Mesodermal cell (in vitro differentiated cells): ENCODE results near the gene MYL6B. TPM values are rescaled to one million over a fixed set of nuclear protein-coding genes. Genes with fewer than 3 reads are reported as not detected.

ENCODE experiments used
- H3K27ac ChIP-seq: 2 replicates; pipeline ENCODE4 v1.7.0; 2013; ENCODE audit warnings: mild to moderate bottlenecking, low read depth, low read length, moderate library complexity; ENCODE audit not compliant: severe bottlenecking
- H3K36me3 ChIP-seq: 2 replicates; pipeline ENCODE4 v1.7.1; 2013; ENCODE audit warnings: mild to moderate bottlenecking, low read length, moderate library complexity; ENCODE audit not compliant: control insufficient read depth, insufficient read depth
- H3K4me1 ChIP-seq: one replicate; pipeline ENCODE4 v1.7.1; 2013; ENCODE audit warnings: mild to moderate bottlenecking, low read length; ENCODE audit not compliant: insufficient read depth, control insufficient read depth, poor library complexity, severe bottlenecking
- H3K4me3 ChIP-seq: 2 replicates; pipeline ENCODE4 v1.7.0; 2013; ENCODE audit warnings: low read length, control low read depth, mild to moderate bottlenecking; ENCODE audit not compliant: insufficient read depth, poor library complexity, severe bottlenecking; ENCODE audit errors: extremely low read depth
- H3K9me3 ChIP-seq: 2 replicates; pipeline ENCODE4 v1.7.1; 2013; ENCODE audit warnings: mild to moderate bottlenecking, low read length, moderate library complexity; ENCODE audit not compliant: control insufficient read depth
- WGBS, 2 experiments: methylation state at CpG; one replicate each; pipeline ENCODE4 v1.1.5; 2013; ENCODE audit warnings: missing lambda C conversion rate in 2 of 2; ENCODE audit not compliant: insufficient coverage in 2 of 2; 5-methylcytosine and 5-hydroxymethylcytosine counted together
- polyA plus RNA-seq, 2 experiments: library from polyadenylated mRNA; stranded (reverse); fragments of 50-300 nt; gene quantifications; one replicate each; pipeline ENCODE4 v1.2.3, GENCODE V29; 2013

Gene MYL6B
- 154 TPM for polyA plus RNA-seq (2013, experiment 1 of 2)
- polyA plus RNA-seq (2013, experiment 2 of 2), result 131 TPM

- 0% methylated on average over 8 to 18 of the region's 37 CpGs for WGBS, 2 experiments
- Histone ChIP-seq H3K4me3 (peak within 1 kb of the TSS; percentile 79), H3K9me3 (no peaks in the 10 kb centered on the region), H3K4me1 (peaks cover 17% of the 10 kb centered on the region), H3K27ac (peak within 1 kb of the TSS; percentile 89), H3K36me3 (peaks cover 25% of the 10 kb centered on the region)
These were observed at the start of gene MYL6B for GRCh38 chr12:56152132-56152755. Gene MYL6B, plus strand, starts transcription at chr12:56152587. Its CDS starts 1,332 bp downstream, at chr12:56153919.

GRCh38 chr12:56102683-56103065 lies 49.7 kb upstream of the MYL6B start:
- H3K9me3 ChIP-seq, result no peaks in the 10 kb centered on the region
- peaks cover 23% of the 10 kb centered on the region for H3K36me3 ChIP-seq
- no CpG with 5 or more reads among the region's 1 CpG for WGBS, 2 experiments
- H3K27ac ChIP-seq, result no peak overlapping the region
- no peak overlapping the region for H3K4me3 ChIP-seq
- peaks cover 10% of the 10 kb centered on the region for H3K4me1 ChIP-seq

- no peaks in the 10 kb centered on the region for H3K9me3 ChIP-seq
- 90 to 93% methylated on average over 3 to 5 of the region's 6 CpGs for WGBS, 2 experiments
- H3K4me1 ChIP-seq, result peaks cover 10% of the 10 kb centered on the region
- peaks cover 29% of the 10 kb centered on the region for H3K36me3 ChIP-seq
- H3K27ac ChIP-seq, result no peak overlapping the region
- H3K4me3 ChIP-seq, result peak overlapping the region; percentile 99
These were observed 49.2 kb upstream of the MYL6B start for GRCh38 chr12:56103066-56103711.

GRCh38 chr12:56103823-56104108 lies 48.6 kb upstream of the MYL6B start:
- H3K9me3 ChIP-seq, result no peaks in the 10 kb centered on the region
- H3K27ac ChIP-seq, result peak overlapping the region; percentile 61
- H3K4me3 ChIP-seq, result peak overlapping the region; percentile 99
- peaks cover 34% of the 10 kb centered on the region for H3K36me3 ChIP-seq
- WGBS, 2 experiments, result 10 to 13% methylated on average over 5 to 7 of the region's 8 CpGs
- H3K4me1 ChIP-seq, result peaks cover 10% of the 10 kb centered on the region

- WGBS, 2 experiments, result 0% methylated on average over 43 to 46 of the region's 60 CpGs
- no peaks in the 10 kb centered on the region for H3K9me3 ChIP-seq
- peaks cover 39% of the 10 kb centered on the region for H3K36me3 ChIP-seq
- H3K4me3 ChIP-seq, result peak within 1 kb of the TSS; percentile 99
- peak within 1 kb of the TSS; percentile 74 for H3K27ac ChIP-seq
- H3K4me1 ChIP-seq, result peaks cover 10% of the 10 kb centered on the region
These were observed 48.1 kb upstream of the MYL6B start, which contains the start of gene PA2G4 for GRCh38 chr12:56104109-56104814. Gene PA2G4, plus strand, starts transcription at chr12:56104559. Its CDS starts 179 bp downstream, at chr12:56104738.

- Histone ChIP-seq H3K9me3 (no peaks in the 10 kb centered on the region), H3K4me3 (peak overlapping the region; percentile 99), H3K36me3 (peaks cover 43% of the 10 kb centered on the region), H3K27ac (peak overlapping the region; percentile 74), H3K4me1 (peaks cover 10% of the 10 kb centered on the region)
- 1 to 3% methylated on average over 35 to 38 of the region's 40 CpGs for WGBS, 2 experiments
These were observed 47.4 kb upstream of the MYL6B start for GRCh38 chr12:56104815-56105608.

GRCh38 chr12:56105609-56105902 lies 46.8 kb upstream of the MYL6B start:
- Histone ChIP-seq H3K4me1 (peaks cover 10% of the 10 kb centered on the region), H3K27ac (peak overlapping the region; percentile 36), H3K36me3 (peaks cover 48% of the 10 kb centered on the region), H3K4me3 (peak overlapping the region; percentile 99), H3K9me3 (no peaks in the 10 kb centered on the region)
- WGBS, 2 experiments, result no CpG with 5 or more reads among the region's 2 CpGs

GRCh38 chr12:56107242-56107641 lies 45.1 kb upstream of the MYL6B start:
- no peak overlapping the region for H3K4me3 ChIP-seq
- WGBS, 2 experiments, result 100% methylated on average over 1 to 2 of the region's 3 CpGs
- H3K27ac ChIP-seq, result no peak overlapping the region
- H3K4me1 ChIP-seq, result peaks cover 10% of the 10 kb centered on the region
- peaks cover 65% of the 10 kb centered on the region for H3K36me3 ChIP-seq
- no peaks in the 10 kb centered on the region for H3K9me3 ChIP-seq

GRCh38 chr12:56110571-56110970 lies 41.8 kb upstream of the MYL6B start:
- 100% methylated on average over 3 of the region's 5 CpGs for WGBS, 2 experiments
- Histone ChIP-seq H3K36me3 (peaks cover 83% of the 10 kb centered on the region), H3K27ac (no peak overlapping the region), H3K4me1 (peaks cover 7% of the 10 kb centered on the region), H3K9me3 (peaks cover 4% of the 10 kb centered on the region), H3K4me3 (no peak overlapping the region)

- peaks cover 6% of the 10 kb centered on the region for H3K4me1 ChIP-seq
- H3K27ac ChIP-seq, result no peak overlapping the region
- no peak overlapping the region for H3K4me3 ChIP-seq
- peaks cover 4% of the 10 kb centered on the region for H3K9me3 ChIP-seq
- peaks cover 57% of the 10 kb centered on the region for H3K36me3 ChIP-seq
- 83 to 100% methylated on average over 1 of the region's 1 CpG for WGBS, 2 experiments
These were observed 38.3 kb upstream of the MYL6B start for GRCh38 chr12:56114084-56114483.
